HG03108 (cell line): ENCODE data around the gene BRD7.

Experiments used
- ATAC-seq: cut with Tn5 transposase; IDR thresholded peaks from one replicate; pipeline ENCODE4 v1.9.1; 2021; ENCODE audit warnings: moderate library complexity; ENCODE audit not compliant: unreplicated experiment

The BRD7 gene

GRCh38 chr16:50323335-50324011, 45.3 kb downstream of the BRD7 start:
- ATAC-seq = no peak

GRCh38 chr16:50322333-50322732, 46.5 kb downstream of the BRD7 start:
- ATAC-seq = no peak

GRCh38 chr16:50320310-50320709, 48.5 kb downstream of the BRD7 start:
- no peak for ATAC-seq

GRCh38 chr16:50318796-50319578, 49.8 kb downstream of the BRD7 start:
- no peak for ATAC-seq

GRCh38 chr16:50316848-50317630, 51.7 kb downstream of the BRD7 start:
- no peak for ATAC-seq

- no peak for ATAC-seq
These were observed 52.5 kb downstream of the BRD7 start for GRCh38 chr16:50316102-50316847.

- no peak for ATAC-seq
These were observed 53.3 kb downstream of the BRD7 start for GRCh38 chr16:50315346-50315997.

GRCh38 chr16:50314665-50315064, 54.1 kb downstream of the BRD7 start:
- no peak for ATAC-seq

GRCh38 chr16:50313596-50314478, 55.0 kb downstream of the BRD7 start:
- no peak for ATAC-seq

- ATAC-seq = no peak
These were observed 56.8 kb downstream of the BRD7 start for GRCh38 chr16:50311891-50312501.

- no peak for ATAC-seq
These were observed 57.7 kb downstream of the BRD7 start for GRCh38 chr16:50311134-50311528.

GRCh38 chr16:50310308-50311133, 58.3 kb downstream of the BRD7 start:
- ATAC-seq = no peak

- no peak for ATAC-seq
These were observed 59.1 kb downstream of the BRD7 start for GRCh38 chr16:50309527-50310307.

- ATAC-seq = no peak
These were observed 59.6 kb downstream of the BRD7 start for GRCh38 chr16:50309156-50309526.

- ATAC-seq = no peak
These were observed 60.4 kb downstream of the BRD7 start for GRCh38 chr16:50308237-50308965.

GRCh38 chr16:50306287-50306686, 62.5 kb downstream of the BRD7 start:
- no peak for ATAC-seq
